ENCODE results near the gene FOXN1.
"Not testable (repeated sequence)": the region's sequence is repeated elsewhere in the genome, so short reads cannot be mapped to it uniquely, and the experiment has no call there.

The FOXN1 gene

GRCh38 chr17:28505986-28506665, at the start of gene FOXN1:
Gene FOXN1, plus strand, starts transcription at chr17:28506348. Its CDS starts 17,622 bp downstream, at chr17:28523970.
- TF ChIP-seq, protein P1, sequence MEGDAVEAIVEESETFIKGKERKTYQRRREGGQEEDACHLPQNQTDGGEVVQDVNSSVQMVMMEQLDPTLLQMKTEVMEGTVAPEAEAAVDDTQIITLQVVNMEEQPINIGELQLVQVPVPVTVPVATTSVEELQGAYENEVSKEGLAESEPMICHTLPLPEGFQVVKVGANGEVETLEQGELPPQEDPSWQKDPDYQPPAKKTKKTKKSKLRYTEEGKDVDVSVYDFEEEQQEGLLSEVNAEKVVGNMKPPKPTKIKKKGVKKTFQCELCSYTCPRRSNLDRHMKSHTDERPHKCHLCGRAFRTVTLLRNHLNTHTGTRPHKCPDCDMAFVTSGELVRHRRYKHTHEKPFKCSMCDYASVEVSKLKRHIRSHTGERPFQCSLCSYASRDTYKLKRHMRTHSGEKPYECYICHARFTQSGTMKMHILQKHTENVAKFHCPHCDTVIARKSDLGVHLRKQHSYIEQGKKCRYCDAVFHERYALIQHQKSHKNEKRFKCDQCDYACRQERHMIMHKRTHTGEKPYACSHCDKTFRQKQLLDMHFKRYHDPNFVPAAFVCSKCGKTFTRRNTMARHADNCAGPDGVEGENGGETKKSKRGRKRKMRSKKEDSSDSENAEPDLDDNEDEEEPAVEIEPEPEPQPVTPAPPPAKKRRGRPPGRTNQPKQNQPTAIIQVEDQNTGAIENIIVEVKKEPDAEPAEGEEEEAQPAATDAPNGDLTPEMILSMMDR (IDR thresholded peaks at IDR 0.05; ENCODE audit: unreplicated experiment in 3 of 3): no peak
- Mint-ChIP-seq H3K27me3 (ENCODE audit: low read depth) (peaks cover 31% of the 10 kb centered on the region), H3K9me3 (no peaks in the 10 kb centered on the region), H3K4me1 (peaks cover 6% of the 10 kb centered on the region), H3K4me3 (no peak within 1 kb of the TSS), H3K27ac (no peak within 1 kb of the TSS), H3K36me3 (ENCODE audit: low read depth) (no peaks in the 10 kb centered on the region)

DNA sequence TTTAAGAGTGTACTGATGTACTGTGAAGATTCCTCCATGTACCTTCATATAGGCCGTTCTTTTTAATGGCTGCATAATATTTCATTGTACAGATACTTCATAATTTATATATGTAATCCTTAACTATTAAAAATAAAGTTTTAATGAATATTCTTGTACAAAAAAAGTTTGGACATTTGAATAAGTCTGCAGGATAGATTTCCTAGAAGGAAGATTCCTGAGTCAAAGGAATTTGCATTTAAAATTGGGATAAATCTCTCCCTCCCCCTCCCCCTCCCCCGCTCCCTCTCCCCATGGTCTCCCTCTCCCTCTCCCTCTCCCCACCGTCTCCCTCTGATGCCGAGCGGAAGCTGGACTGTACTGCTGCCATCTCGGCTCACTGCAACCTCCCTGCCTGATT, 48.3 kb upstream of the FOXN1 start:
- H3K4me1 Mint-ChIP-seq: no peaks in the 10 kb centered on the region
- H3K27me3 Mint-ChIP-seq (ENCODE audit: low read depth): peaks cover 12% of the 10 kb centered on the region
- TF ChIP-seq, protein P1 (IDR thresholded peaks at IDR 0.05; ENCODE audit: unreplicated experiment in 3 of 3): no peak
- no peak overlapping the region for H3K27ac Mint-ChIP-seq
- H3K9me3 Mint-ChIP-seq: peaks cover 8% of the 10 kb centered on the region
- H3K36me3 Mint-ChIP-seq (ENCODE audit: low read depth): peaks cover 4% of the 10 kb centered on the region
- H3K4me3 Mint-ChIP-seq: no peak overlapping the region

- not testable (repeated sequence) for H3K27ac Mint-ChIP-seq; H3K36me3 Mint-ChIP-seq (ENCODE audit: low read depth); H3K4me3 Mint-ChIP-seq; H3K9me3 Mint-ChIP-seq; H3K4me1 Mint-ChIP-seq
- H3K27me3 Mint-ChIP-seq (ENCODE audit: low read depth): peaks cover 22% of the 10 kb centered on the region
These were observed 47.3 kb upstream of the FOXN1 start for GRCh38 chr17:28458881-28459280.

- TF ChIP-seq, protein P1 (IDR thresholded peaks at IDR 0.05; ENCODE audit: unreplicated experiment in 3 of 3): no peak
- H3K27me3 Mint-ChIP-seq (ENCODE audit: low read depth): peaks cover 28% of the 10 kb centered on the region
- peaks cover 7% of the 10 kb centered on the region for H3K9me3 Mint-ChIP-seq
- no peaks in the 10 kb centered on the region for H3K4me1 Mint-ChIP-seq
- no peak overlapping the region for H3K4me3 Mint-ChIP-seq
- peaks cover 4% of the 10 kb centered on the region for H3K36me3 Mint-ChIP-seq (ENCODE audit: low read depth)
- H3K27ac Mint-ChIP-seq: no peak overlapping the region
These were observed 45.2 kb upstream of the FOXN1 start for GRCh38 chr17:28460901-28461300.

DNA sequence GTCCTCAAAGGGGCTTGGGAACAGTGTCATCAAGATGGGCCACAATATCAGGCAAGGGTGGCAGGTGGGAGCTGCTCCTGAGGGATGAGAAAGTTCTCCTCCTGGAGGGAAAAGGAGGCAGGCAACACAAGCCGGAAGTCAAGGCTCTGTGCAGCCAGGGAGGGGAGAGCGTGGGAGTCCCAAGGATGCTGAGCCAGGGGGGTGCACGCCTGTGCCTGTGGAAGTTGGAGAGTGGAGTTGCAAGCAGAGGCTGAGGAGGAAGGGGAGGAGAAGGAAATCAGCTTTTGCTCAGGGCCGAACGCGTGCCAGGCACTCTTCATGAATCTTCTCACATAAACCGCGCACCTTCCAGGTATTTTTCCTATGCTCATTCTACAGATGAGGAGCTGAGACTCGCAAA, 40.1 kb upstream of the FOXN1 start:
- Mint-ChIP-seq H3K4me1 (peaks cover 10% of the 10 kb centered on the region), H3K9me3 (no peaks in the 10 kb centered on the region), H3K27ac (no peak overlapping the region), H3K36me3 (ENCODE audit: low read depth) (no peaks in the 10 kb centered on the region), H3K4me3 (no peak overlapping the region), H3K27me3 (ENCODE audit: low read depth) (peaks cover 34% of the 10 kb centered on the region)
- TF ChIP-seq, protein P1 (IDR thresholded peaks at IDR 0.05; ENCODE audit: unreplicated experiment in 3 of 3): no peak

DNA sequence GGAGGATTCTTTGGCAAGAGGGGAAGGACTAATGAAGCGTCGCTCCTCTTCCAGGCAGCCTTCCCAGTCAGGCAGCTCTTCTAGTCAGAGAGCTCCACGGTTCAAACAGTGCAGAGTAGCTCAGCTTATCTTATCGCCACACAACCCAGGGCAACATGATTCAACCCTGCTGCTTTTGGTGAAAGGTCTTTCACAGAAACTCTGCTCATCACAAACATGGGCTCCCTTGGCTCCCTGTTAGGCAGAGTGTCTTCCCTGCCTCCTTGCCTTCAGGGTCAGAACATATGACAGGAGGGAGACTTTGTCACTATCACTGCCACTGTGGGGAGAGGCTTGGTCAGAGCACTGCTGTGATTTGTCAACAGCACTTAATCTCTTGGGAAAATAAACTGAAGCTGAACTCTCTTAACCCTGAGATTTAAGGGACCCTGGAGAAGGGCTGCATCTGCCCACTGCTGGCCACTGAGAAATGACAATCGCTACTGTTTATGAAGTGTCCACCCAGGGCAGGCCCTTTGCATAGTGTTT, 39.6 kb upstream of the FOXN1 start:
- TF ChIP-seq, protein P1 (IDR thresholded peaks at IDR 0.05; ENCODE audit: unreplicated experiment in 3 of 3): no peak
- Mint-ChIP-seq H3K27ac (no peak overlapping the region), H3K36me3 (ENCODE audit: low read depth) (no peaks in the 10 kb centered on the region), H3K9me3 (no peaks in the 10 kb centered on the region), H3K4me3 (no peak overlapping the region), H3K27me3 (ENCODE audit: low read depth) (peaks cover 31% of the 10 kb centered on the region), H3K4me1 (peaks cover 11% of the 10 kb centered on the region)
